KOPT-K1 (cell line): ENCODE data around the gene SEC63.
"Not testable (repeated sequence)": the region's sequence is repeated elsewhere in the genome, so short reads cannot be mapped to it uniquely, and the experiment has no call there.

ENCODE experiments used
- H3K27ac ChIP-seq: fragments of 200-600 bp; sonication (generic); 2 replicates; pipeline ENCODE4 v1.5.1; 2016; ENCODE audit warnings: antibody characterized with exemption, mild to moderate bottlenecking, low read depth, low read length; ENCODE audit not compliant: poor library complexity, severe bottlenecking
- H3K36me3 ChIP-seq: fragments of 200-600 bp; sonication (generic); 2 replicates; pipeline ENCODE4 v1.5.1; 2017; ENCODE audit warnings: antibody characterized with exemption, mild to moderate bottlenecking, low read length, moderate library complexity; ENCODE audit not compliant: insufficient read depth
- H3K9me3 ChIP-seq: fragments of 200-600 bp; sonication (generic); 2 replicates; pipeline ENCODE4 v1.5.1; 2017; ENCODE audit warnings: antibody characterized with exemption, low read length, mild to moderate bottlenecking; ENCODE audit not compliant: insufficient read depth, poor library complexity, severe bottlenecking

Gene SEC63

DNA sequence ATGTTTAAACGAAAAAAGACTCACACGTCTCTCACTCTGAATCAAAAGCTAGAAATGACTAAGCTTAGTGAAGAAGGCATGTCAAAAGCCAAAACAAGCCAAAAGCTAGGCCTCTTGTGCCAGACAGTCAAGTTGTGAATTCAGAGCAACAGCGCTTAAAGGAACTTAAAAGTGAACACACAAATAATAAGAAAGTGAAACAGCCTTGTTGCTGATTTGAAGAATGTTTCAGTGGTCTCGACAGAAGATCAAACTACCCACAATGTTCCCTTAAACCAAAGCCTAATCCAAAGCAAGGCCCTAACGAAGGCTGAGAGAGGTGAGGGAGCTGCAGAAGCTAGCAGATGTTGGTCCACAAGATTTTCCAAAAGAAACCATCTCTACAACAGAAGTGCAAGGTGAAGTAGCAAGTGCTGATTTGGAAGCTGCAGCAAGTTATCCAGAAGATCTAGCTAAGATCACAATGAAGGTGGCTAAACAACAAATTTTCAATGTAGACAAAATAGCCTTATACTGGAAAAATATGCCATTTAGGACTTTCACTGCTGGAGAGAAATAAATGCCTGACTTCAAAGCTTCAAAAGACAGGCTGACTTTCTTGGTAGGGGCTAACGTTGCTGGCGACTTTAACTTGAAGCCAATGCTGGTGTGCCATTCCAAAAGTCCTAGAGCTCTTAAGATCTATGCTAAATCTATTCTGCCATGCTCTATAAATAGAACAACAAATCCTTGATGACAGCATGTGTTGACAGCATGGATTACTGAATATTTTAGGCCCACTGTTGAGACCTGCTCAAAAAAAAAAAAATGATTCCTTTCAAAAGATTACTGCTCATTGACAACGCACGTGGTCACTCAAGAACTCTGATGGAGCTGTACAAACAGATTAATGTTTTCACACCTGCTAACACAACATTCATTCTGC, 40.3 kb downstream of the SEC63 start:
- peaks cover 91% of the 10 kb centered on the region for H3K36me3 ChIP-seq

GRCh38 chr6:107916961-107917360, 41.0 kb downstream of the SEC63 start:
- Histone ChIP-seq H3K36me3 (peaks cover 91% of the 10 kb centered on the region), H3K9me3 (peaks cover 28% of the 10 kb centered on the region)
- H3K27ac ChIP-seq = not testable (repeated sequence)

More for the DNA sequence above, 40.3 kb downstream of the SEC63 start:
- peaks cover 28% of the 10 kb centered on the region for H3K9me3 ChIP-seq
- H3K27ac ChIP-seq = no peak overlapping the region

DNA sequence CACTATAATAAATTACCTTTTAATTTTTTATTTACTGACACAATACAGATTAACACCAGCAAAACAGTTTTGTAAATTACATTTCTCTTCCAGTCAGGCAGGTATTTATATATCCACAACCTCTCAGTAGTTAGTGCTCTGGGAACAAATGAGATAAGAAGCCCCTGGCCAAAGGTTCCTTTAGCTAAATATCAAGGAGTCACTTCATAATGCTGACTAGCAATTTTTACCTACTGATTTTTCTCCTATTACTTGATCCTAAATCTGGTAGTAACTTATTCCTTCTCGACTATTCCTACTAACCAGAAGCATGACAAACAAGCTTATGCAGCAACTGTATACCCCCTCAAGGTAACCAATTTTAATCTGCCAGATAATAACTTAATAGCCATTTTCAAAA, 46.3 kb downstream of the SEC63 start:
- Histone ChIP-seq H3K9me3 (no peaks in the 10 kb centered on the region), H3K36me3 (peaks cover 91% of the 10 kb centered on the region), H3K27ac (no peak overlapping the region)

DNA sequence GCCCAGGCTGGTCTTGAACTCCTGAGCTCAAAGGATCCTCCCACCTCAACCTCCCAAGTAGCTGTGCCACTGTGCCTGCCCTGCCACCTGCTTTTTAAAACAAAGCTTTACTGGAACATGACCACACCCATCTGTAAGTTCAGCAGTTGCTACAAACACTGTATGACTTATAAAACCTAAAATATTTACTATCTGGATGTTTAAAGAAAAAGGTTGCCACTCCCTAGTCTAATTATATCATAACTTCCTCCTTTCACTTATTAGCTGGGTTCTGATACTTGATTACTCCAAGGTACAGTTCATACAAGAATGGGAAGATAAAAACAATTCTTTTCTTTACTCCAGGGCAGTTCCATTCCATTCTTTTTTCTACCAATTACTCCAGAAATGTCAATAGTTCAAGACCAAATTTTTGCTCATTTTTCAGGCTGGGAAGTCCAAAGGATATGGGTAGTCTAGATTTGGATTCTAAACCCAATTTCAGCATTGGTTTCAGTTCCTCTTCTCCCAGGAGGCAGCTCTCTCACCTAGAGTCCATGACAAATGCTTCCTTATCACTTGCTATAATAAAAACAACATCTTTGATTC, 63.1 kb downstream of the SEC63 start:
- Histone ChIP-seq H3K9me3 (peaks cover 15% of the 10 kb centered on the region), H3K27ac (no peak overlapping the region), H3K36me3 (peaks cover 96% of the 10 kb centered on the region)

GRCh38 chr6:107890431-107890830, 67.6 kb downstream of the SEC63 start:
- H3K27ac ChIP-seq = not testable (repeated sequence)
- Histone ChIP-seq H3K9me3 (peaks cover 24% of the 10 kb centered on the region), H3K36me3 (peaks cover 65% of the 10 kb centered on the region)

- H3K9me3 ChIP-seq = peaks cover 11% of the 10 kb centered on the region
- peaks cover 62% of the 10 kb centered on the region for H3K36me3 ChIP-seq
Measured at GRCh38 chr6:107885950-107886349, 72.1 kb downstream of the SEC63 start.

DNA sequence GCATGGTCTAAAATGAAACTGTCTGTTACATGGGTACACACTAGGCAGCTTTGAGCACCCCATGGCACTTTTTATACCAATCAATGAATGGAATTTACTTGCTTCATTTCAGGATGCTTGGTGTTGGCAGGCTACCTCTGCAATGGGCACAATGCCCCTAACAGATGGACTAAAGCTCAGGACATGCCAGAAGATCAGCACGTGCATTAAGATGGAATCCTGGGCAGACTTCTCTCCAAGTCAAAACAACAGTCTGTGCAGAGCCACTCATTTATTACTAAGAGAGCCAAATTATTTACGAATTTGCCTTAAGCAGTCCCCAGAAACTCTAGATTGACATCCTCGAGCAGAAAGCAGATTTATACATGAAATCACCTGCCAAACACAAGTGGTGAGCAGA, 78.1 kb downstream of the SEC63 start:
- H3K36me3 ChIP-seq = peaks cover 97% of the 10 kb centered on the region
- H3K9me3 ChIP-seq = no peaks in the 10 kb centered on the region

More at GRCh38 chr6:107885950-107886349, 72.1 kb downstream of the SEC63 start:
- H3K27ac ChIP-seq = not testable (repeated sequence)

DNA sequence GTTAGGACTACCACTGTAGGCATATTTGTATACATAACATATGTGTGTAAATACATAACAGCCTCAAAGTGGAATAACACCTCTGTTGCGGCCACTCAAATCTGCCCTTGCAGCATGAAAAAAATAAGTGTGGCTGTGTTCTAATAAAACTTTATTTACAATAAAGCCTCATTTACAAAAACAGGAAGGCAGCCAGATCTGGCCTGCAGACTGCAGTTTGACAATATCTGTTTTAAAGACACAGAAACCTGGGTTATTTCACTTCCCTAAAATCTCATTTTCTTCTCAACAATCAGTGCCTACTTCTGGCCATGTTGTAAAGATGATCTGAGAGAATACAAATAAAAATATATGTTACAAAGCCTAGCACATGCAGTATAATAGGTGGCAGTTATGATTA, 80.0 kb downstream of the SEC63 start:
- no peak overlapping the region for H3K27ac ChIP-seq

More for the DNA sequence above, 78.1 kb downstream of the SEC63 start:
- no peak overlapping the region for H3K27ac ChIP-seq

DNA sequence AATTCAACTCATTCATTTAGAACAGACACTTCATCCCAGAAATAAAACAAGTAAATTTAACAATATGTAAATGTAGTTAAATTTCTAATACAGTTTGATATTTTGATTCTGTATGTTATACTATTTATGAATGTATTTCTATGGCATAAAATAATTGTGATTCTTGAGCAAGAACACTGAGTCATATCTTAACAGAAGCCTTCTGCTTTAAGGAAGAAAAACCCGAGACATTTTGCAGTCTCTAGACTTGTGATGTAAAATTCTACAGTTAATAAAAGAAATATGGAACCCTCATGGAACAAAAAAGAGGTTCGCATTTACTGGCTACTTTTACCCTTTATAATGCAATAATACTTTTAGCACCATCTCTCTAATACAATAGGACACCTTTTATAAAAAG, 86.0 kb downstream of the SEC63 start:
- H3K36me3 ChIP-seq = peaks cover 87% of the 10 kb centered on the region
- no peak overlapping the region for H3K27ac ChIP-seq
- H3K9me3 ChIP-seq = no peaks in the 10 kb centered on the region

More for the DNA sequence above, 80.0 kb downstream of the SEC63 start:
- Histone ChIP-seq H3K9me3 (no peaks in the 10 kb centered on the region), H3K36me3 (peaks cover 97% of the 10 kb centered on the region)

GRCh38 chr6:107871512-107871911, 86.5 kb downstream of the SEC63 start:
- H3K36me3 ChIP-seq = peaks cover 84% of the 10 kb centered on the region
- not testable (repeated sequence) for H3K9me3 ChIP-seq, H3K27ac ChIP-seq

GRCh38 chr6:107871016-107871415, 87.0 kb downstream of the SEC63 start:
- peaks cover 84% of the 10 kb centered on the region for H3K36me3 ChIP-seq
- H3K27ac ChIP-seq = no peak overlapping the region
- H3K9me3 ChIP-seq = no peaks in the 10 kb centered on the region

DNA sequence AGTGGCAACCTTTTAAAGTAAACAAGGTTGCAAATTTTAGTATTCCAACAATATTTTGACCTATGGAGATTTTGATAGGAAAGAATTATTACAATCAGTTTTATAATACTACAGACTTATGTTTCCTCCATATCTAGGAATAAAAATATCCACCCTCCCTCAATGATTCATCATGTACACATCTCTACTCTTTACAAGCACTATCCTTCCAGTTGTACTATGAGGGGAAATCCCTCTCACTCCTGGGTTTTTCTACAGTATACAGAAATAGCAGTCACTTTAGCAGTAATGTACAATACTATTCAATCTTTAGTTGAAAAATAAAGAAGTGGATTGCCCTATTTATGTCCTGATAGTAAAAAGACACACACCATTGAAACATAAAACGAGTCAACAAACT, 87.6 kb downstream of the SEC63 start:
- Histone ChIP-seq H3K27ac (no peak overlapping the region), H3K36me3 (peaks cover 81% of the 10 kb centered on the region)

DNA sequence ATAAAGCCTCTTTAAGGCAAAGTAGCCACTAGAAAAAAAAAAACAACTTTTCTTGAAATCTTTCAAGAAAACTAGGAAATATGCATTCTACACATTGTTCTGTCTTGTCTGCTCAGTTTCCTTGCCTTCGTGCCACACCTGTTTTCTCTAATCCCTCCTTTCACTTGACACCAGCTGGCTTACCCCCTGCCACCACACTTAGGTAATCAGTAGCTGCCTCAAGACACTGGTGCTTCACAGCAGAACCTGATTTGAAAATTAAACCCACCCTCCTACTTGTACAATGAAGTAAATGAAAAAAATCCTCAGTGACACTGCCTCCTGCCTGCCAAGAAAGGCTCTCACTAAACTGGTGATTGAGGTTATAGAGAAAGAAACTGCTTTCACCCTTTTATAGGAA, 88.1 kb downstream of the SEC63 start:
- peaks cover 76% of the 10 kb centered on the region for H3K36me3 ChIP-seq
- no peaks in the 10 kb centered on the region for H3K9me3 ChIP-seq
- H3K27ac ChIP-seq = no peak overlapping the region

More for the DNA sequence above, 87.6 kb downstream of the SEC63 start:
- H3K9me3 ChIP-seq = no peaks in the 10 kb centered on the region

- Histone ChIP-seq H3K27ac (no peak overlapping the region), H3K9me3 (no peaks in the 10 kb centered on the region), H3K36me3 (peaks cover 69% of the 10 kb centered on the region)
Measured at GRCh38 chr6:107868867-107869611, 89.0 kb downstream of the SEC63 start.

- Histone ChIP-seq H3K27ac (no peak overlapping the region), H3K36me3 (peaks cover 53% of the 10 kb centered on the region), H3K9me3 (no peaks in the 10 kb centered on the region)
Measured at GRCh38 chr6:107867302-107867615, 90.7 kb downstream of the SEC63 start.
